Hepatocyte (in vitro differentiated cells): ENCODE data around the gene NR1H3. TPM values are rescaled to one million over a fixed set of nuclear protein-coding genes. Genes with fewer than 3 reads are reported as not detected.

ENCODE experiments used
- DNase-seq: peaks from one replicate; pipeline ENCODE4 v3.0.0-alpha.2; 2016; ENCODE audit warnings: low spot score
- H2AFZ ChIP-seq: fragments of 200-600 bp; sonication (generic); 2 replicates; pipeline ENCODE4 v1.6.0; 2016; ENCODE audit warnings: antibody characterized with exemption, mild to moderate bottlenecking
- H3K27ac ChIP-seq: fragments of 200-600 bp; sonication (generic); 2 replicates; pipeline ENCODE4 v1.5.1; 2016; ENCODE audit warnings: mild to moderate bottlenecking
- H3K27me3 ChIP-seq: fragments of 200-600 bp; sonication (generic); 2 replicates; pipeline ENCODE4 v1.6.1; 2016
- H3K36me3 ChIP-seq: fragments of 200-600 bp; sonication (generic); replicated peaks from 2 replicates; pipeline ENCODE4 v1.5.1; 2016; ENCODE audit warnings: low read depth; ENCODE audit not compliant: insufficient read depth
- H3K4me1 ChIP-seq: fragments of 200-600 bp; sonication (generic); 2 replicates; pipeline ENCODE4 v1.5.1; 2016; ENCODE audit warnings: mild to moderate bottlenecking, moderate library complexity; ENCODE audit not compliant: insufficient read depth
- H3K4me2 ChIP-seq: fragments of 200-600 bp; sonication (generic); 2 replicates; pipeline ENCODE4 v1.6.0; 2016
- H3K4me3 ChIP-seq: fragments of 200-600 bp; sonication (generic); 2 replicates; pipeline ENCODE4 v1.5.1; 2016; ENCODE audit warnings: mild to moderate bottlenecking
- H3K79me2 ChIP-seq: fragments of 200-600 bp; sonication (generic); 2 replicates; pipeline ENCODE4 v1.6.0; 2017; ENCODE audit warnings: mild to moderate bottlenecking
- H3K9me2 ChIP-seq: fragments of 200-600 bp; sonication (generic); replicated peaks from 2 replicates; pipeline ENCODE4 v1.6.0; 2017; ENCODE audit warnings: mild to moderate bottlenecking; ENCODE audit not compliant: insufficient read depth
- H3K9me3 ChIP-seq: fragments of 200-600 bp; sonication (generic); 2 replicates; pipeline ENCODE4 v1.5.1; 2016; ENCODE audit warnings: low read depth, mild to moderate bottlenecking
- H4K20me1 ChIP-seq: fragments of 200-600 bp; sonication (generic); 2 replicates; pipeline ENCODE4 v1.6.0; 2016; ENCODE audit warnings: mild to moderate bottlenecking; ENCODE audit not compliant: insufficient read depth, poor library complexity, severe bottlenecking
- EZH2 ChIP-seq: fragments of 200-600 bp; sonication (generic); IDR thresholded peaks from 2 replicates; pipeline ENCODE4 v1.6.1; 2016; ENCODE audit warnings: antibody characterized with exemption, mild to moderate bottlenecking, borderline replicate concordance
- EZH2phosphoT487 ChIP-seq: fragments of 200-600 bp; sonication (generic); IDR thresholded peaks from one replicate; pipeline ENCODE4 v1.6.1; 2018; ENCODE audit warnings: antibody characterized with exemption, mild to moderate bottlenecking, low read depth, moderate library complexity; ENCODE audit not compliant: unreplicated experiment, severe bottlenecking
- WGBS: methylation state at CpG from one replicate; pipeline ENCODE4 v1.1.6; 2016; ENCODE audit warnings: low lambda C conversion rate; ENCODE audit errors: missing lambda C conversion rate; 5-methylcytosine and 5-hydroxymethylcytosine counted together
- polyA plus RNA-seq: library from polyadenylated mRNA; unstranded; fragments of >200 nt; fragmentation: Nextera tagmentation; extraction: Ambion mirVana; gene quantifications from 2 replicates; pipeline ENCODE4 v1.2.1, GENCODE V29; 2016
- total RNA-seq: library from RNA; depleted of rRNA; stranded (reverse); fragments of >200 nt; gene quantifications from 2 replicates; pipeline ENCODE4 v1.2.3, GENCODE V29; 2014
- TF ChIP-seq, protein P1 (sequence below): fragments of 200-600 bp; sonication (generic); IDR thresholded peaks from 2 replicates; pipeline ENCODE4 v1.5.1; 2016; ENCODE audit warnings: antibody characterized with exemption, mild to moderate bottlenecking; ENCODE audit not compliant: poor library complexity

NR1H3 gene
- total and polyA plus RNA-seq, 2 experiments from 2014 or later, result 43.1 to 49.5 TPM

DNA sequence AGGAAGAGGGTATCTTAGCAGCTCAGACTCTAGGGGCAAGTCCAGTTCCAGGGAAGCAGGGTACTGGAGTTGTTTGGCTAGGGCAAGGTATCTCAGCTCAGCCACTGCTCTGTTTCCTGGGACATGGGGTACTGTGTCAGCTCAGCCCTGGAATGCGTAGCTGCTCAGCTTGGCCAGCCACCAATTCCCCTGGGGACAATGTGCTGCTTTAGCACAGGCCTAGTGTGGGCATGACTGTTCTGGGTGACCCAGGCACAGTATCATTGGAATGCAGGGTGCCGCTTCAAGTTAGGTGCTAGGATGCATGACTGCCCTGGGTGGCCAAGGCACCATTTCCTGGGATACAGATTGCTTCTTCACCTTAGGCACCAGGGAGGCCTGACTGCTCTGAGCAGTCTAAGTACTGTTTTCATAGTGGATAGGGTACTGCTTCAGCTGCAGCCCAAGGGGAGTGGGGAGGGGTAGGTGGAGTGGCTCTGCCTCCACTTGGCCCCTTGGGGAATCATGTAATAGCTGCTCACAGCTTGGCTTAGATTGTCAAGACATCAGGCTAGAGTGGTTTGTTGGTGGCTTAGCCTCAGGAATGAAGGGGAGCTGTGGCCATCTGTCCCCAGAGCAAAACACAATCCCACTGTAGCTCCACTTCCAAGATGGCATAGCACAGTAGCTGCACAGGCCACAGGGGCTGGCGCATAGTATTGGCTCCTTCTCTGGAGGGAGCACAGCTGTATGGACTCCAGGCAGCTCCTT lies 48.1 kb downstream of the NR1H3 start:
- no peak overlapping the region for H3K4me3 ChIP-seq
- H3K9me2 ChIP-seq, result no peaks in the 10 kb centered on the region
- H3K9me3 ChIP-seq, result peaks cover 11% of the 10 kb centered on the region
- 96% methylated on average over 3 of the region's 3 CpGs for WGBS
- H3K4me2 ChIP-seq, result no peak overlapping the region
- H3K79me2 ChIP-seq, result peaks cover 6% of the 10 kb centered on the region
- H3K4me1 ChIP-seq, result no peaks in the 10 kb centered on the region
- no peaks in the 10 kb centered on the region for H3K27me3 ChIP-seq
- no peak for DNase-seq
- no peak overlapping the region for H2AFZ ChIP-seq
- H3K27ac ChIP-seq, result no peak overlapping the region
- peaks cover 6% of the 10 kb centered on the region for H3K36me3 ChIP-seq
- TF ChIP-seq EZH2phosphoT487, result no peak
- TF ChIP-seq, protein P1, sequence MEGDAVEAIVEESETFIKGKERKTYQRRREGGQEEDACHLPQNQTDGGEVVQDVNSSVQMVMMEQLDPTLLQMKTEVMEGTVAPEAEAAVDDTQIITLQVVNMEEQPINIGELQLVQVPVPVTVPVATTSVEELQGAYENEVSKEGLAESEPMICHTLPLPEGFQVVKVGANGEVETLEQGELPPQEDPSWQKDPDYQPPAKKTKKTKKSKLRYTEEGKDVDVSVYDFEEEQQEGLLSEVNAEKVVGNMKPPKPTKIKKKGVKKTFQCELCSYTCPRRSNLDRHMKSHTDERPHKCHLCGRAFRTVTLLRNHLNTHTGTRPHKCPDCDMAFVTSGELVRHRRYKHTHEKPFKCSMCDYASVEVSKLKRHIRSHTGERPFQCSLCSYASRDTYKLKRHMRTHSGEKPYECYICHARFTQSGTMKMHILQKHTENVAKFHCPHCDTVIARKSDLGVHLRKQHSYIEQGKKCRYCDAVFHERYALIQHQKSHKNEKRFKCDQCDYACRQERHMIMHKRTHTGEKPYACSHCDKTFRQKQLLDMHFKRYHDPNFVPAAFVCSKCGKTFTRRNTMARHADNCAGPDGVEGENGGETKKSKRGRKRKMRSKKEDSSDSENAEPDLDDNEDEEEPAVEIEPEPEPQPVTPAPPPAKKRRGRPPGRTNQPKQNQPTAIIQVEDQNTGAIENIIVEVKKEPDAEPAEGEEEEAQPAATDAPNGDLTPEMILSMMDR, result no peak
- no peaks in the 10 kb centered on the region for H4K20me1 ChIP-seq

DNA sequence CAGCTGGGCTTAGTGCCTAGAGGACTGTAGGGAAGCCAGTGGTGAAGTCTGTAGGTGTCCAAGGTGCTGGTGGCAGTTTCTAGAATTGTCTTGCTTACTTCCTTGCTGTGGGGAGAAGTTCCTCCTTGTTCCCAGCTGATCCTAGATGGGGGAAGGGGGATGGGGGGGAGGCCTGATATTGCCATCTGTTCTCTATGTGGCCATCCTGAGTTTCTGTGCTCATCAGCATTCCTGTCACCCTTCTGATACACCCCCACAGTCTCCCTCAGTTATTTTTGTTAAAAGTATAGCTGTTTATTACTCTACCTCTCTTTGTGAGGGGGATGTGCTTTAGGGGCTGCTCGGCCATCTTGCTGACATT lies 48.7 kb downstream of the NR1H3 start:
- peaks cover 4% of the 10 kb centered on the region for H3K79me2 ChIP-seq
- H3K9me3 ChIP-seq, result peaks cover 11% of the 10 kb centered on the region
- TF ChIP-seq EZH2phosphoT487, result no peak
- TF ChIP-seq, protein P1, result no peak
- TF ChIP-seq EZH2, result no peak
- no peaks in the 10 kb centered on the region for H4K20me1 ChIP-seq
- 41% methylated on average over 1 of the region's 1 CpG for WGBS
- H3K36me3 ChIP-seq, result peaks cover 6% of the 10 kb centered on the region
- H2AFZ ChIP-seq, result no peak overlapping the region
- H3K4me1 ChIP-seq, result no peaks in the 10 kb centered on the region
- no peak for DNase-seq
- no peak overlapping the region for H3K4me3 ChIP-seq
- no peaks in the 10 kb centered on the region for H3K9me2 ChIP-seq
- no peak overlapping the region for H3K27ac ChIP-seq
- no peak overlapping the region for H3K4me2 ChIP-seq
- no peaks in the 10 kb centered on the region for H3K27me3 ChIP-seq

DNA sequence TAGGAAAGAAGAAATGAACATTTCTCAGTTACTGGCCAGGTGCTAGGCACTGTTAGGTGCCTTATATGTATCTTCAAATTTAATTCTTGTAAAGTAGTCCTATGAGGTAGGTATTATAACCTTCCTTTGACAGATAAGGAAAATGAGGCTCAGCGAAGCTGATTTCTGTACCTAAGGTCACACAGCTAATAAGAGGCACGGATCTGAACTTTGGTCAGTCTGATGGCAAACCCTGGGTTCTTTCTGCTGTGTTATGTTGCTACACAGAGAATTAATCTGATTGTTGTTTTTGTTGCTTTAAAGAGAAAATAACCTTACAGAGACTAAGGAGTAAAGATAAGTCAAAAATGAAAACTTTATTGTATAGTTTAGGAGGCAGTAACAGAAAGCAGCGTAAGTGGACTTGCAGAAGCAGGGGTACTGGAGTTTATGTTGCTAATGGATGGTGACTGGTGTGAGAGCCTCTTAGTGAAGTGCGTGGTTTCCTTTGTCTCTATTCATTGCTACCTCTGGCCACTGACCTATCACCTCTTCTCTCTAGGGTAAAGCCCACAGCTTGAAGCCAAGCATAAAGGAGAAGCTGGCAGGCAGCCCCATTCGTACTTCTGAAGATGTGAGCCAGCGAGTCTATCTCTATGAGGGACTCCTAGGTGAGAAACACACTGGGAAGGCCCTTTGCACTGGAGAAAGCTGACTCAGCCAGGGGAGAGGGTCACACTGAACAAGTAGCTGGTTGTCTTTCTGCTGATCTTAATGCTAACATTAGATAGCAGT lies 50.4 kb downstream of the NR1H3 start:
- Histone ChIP-seq H2AFZ (no peak overlapping the region), H3K4me1 (no peaks in the 10 kb centered on the region), H3K27me3 (no peaks in the 10 kb centered on the region), H3K27ac (no peak overlapping the region), H3K4me2 (no peak overlapping the region), H3K79me2 (peaks cover 3% of the 10 kb centered on the region), H3K9me3 (no peaks in the 10 kb centered on the region), H3K9me2 (no peaks in the 10 kb centered on the region), H3K36me3 (no peaks in the 10 kb centered on the region), H4K20me1 (no peaks in the 10 kb centered on the region), H3K4me3 (no peak overlapping the region)
- DNase-seq, result no peak
- TF ChIP-seq, protein P1, result no peak
- TF ChIP-seq EZH2, result no peak
- TF ChIP-seq EZH2phosphoT487, result no peak
- 85% methylated on average over 6 of the region's 6 CpGs for WGBS
